Body of pancreas (tissue), 4 donors: ENCODE results near the gene CEP164. TPM values are rescaled to one million over a fixed set of nuclear protein-coding genes. Genes with fewer than 3 reads are reported as not detected.

Experiments
- ATAC-seq: fragments of 150-250 bp; one replicate; pipeline ENCODE4 v1.9.1; 2016
- DNase-seq, 4 donors: peaks; one replicate each; pipeline ENCODE4 v3.0.0-alpha.2; 2019
- H3K27ac ChIP-seq, 4 donors: fragments of 200-600 bp; sonication (generic); 1 replicate in 3 of 4; 2 replicates in 1 of 4; pipeline versions ENCODE4 v1.5.1 to v1.6.1; 2016 to 2019; ENCODE audit warnings: mild to moderate bottlenecking in 1 of 4, mixed read lengths in 1 of 4, moderate library complexity in 1 of 4
- H3K27me3 ChIP-seq, 2 donors: fragments of 200-600 bp; sonication (generic); one replicate each; pipeline ENCODE4 v1.6.0; 2016; ENCODE audit warnings: mild to moderate bottlenecking in 1 of 2
- H3K36me3 ChIP-seq, 2 donors: fragments of 200-600 bp; sonication (generic); replicated peaks in 1 of 2; 2 replicates each; pipeline ENCODE4 v1.5.1; 2016; ENCODE audit warnings: low read depth in 2 of 2; ENCODE audit not compliant: insufficient read depth in 1 of 2
- H3K4me1 ChIP-seq: fragments of 200-600 bp; sonication (generic); one replicate; pipeline ENCODE4 v1.6.0; 2016
- H3K4me3 ChIP-seq, 2 donors: fragments of 200-600 bp; sonication (generic); 1 replicate in 1 of 2; 2 replicates in 1 of 2; pipeline ENCODE4 v1.5.1; 2016 to 2019
- H3K9me3 ChIP-seq, 3 donors: fragments of 200-600 bp; sonication (generic); 1 replicate in 2 of 3; 2 replicates in 1 of 3; pipeline ENCODE4 v1.5.1; 2016
- POLR2A ChIP-seq, 3 donors: fragments of 450-650 bp; IDR thresholded peaks; one replicate each; pipeline ENCODE4 v1.6.1; 2016; ENCODE audit warnings: antibody characterized with exemption in 3 of 3, mild to moderate bottlenecking in 2 of 3
- WGBS, 2 donors: methylation state at CpG; one replicate each; pipeline ENCODE4 v1.1.5; 2017; 5-methylcytosine and 5-hydroxymethylcytosine counted together
- intact Hi-C: fragments of 100-400 bp; cut with DNase I; formaldehyde crosslinking; loops from one replicate; pipeline ENCODE4 v1.15.1; 2023
- total RNA-seq, 2 donors: library from RNA; depleted of rRNA; stranded (reverse); fragments of >200 nt; gene quantifications; one replicate each; pipeline ENCODE4 v1.1.0, GENCODE V29; 2016
- TF ChIP-seq, protein P1 (sequence below), 7 experiments: fragments of 450-650 bp in 4 of 7; fragments of 200-600 bp in 3 of 7; sonication (generic) in 3 of 7; IDR thresholded peaks; one replicate each; pipeline ENCODE4 v1.5.1; 2016 to 2019; ENCODE audit warnings: antibody characterized with exemption in 7 of 7

The CEP164 gene
- total RNA-seq, 2 donors from 2014 or later, result 29.1 to 45.8 TPM

DNA sequence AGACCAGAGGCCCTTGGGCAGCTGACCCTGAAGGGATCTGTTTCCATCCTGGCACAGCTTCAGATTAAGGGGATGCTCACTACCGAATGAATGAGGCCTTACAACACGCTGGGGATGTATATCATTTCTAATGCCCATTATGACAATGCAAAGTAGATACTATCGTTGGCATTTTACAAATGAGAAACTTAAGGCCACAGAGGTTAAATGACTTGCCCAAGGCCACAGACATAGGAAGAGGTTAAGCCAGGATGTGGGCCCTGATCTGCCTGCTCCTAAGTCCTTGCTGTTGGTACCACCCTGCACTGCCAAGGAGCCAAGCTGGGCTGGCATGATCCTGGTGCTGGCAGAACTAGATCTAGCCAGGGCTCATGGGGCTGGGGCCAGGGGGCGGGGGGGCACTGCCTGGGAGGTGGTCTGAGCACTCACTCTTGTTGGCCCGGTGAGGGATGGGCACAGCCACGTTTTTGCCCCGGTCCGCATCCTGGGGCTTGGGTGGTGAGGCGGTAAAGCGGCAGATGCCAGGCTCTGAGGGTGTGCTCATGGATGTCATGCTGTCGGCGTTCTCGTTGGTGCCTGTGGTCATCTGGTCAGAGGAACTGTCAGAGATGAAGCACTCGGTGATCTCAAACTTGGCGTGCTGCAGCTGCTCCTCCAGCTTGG, 102.8 kb downstream of the CEP164 start:
- intact Hi-C loops, result no loop called here
- TF ChIP-seq POLR2A (IDR thresholded peaks at IDR 0.05), result no peak
- TF ChIP-seq, protein P1, sequence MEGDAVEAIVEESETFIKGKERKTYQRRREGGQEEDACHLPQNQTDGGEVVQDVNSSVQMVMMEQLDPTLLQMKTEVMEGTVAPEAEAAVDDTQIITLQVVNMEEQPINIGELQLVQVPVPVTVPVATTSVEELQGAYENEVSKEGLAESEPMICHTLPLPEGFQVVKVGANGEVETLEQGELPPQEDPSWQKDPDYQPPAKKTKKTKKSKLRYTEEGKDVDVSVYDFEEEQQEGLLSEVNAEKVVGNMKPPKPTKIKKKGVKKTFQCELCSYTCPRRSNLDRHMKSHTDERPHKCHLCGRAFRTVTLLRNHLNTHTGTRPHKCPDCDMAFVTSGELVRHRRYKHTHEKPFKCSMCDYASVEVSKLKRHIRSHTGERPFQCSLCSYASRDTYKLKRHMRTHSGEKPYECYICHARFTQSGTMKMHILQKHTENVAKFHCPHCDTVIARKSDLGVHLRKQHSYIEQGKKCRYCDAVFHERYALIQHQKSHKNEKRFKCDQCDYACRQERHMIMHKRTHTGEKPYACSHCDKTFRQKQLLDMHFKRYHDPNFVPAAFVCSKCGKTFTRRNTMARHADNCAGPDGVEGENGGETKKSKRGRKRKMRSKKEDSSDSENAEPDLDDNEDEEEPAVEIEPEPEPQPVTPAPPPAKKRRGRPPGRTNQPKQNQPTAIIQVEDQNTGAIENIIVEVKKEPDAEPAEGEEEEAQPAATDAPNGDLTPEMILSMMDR (IDR thresholded peaks at IDR 0.05), result no peak
- no peak overlapping the region for H3K27ac ChIP-seq
- H3K27me3 ChIP-seq, result no peaks in the 10 kb centered on the region
- DNase-seq (no peak), ATAC-seq (no peak)
- H3K36me3 ChIP-seq, result no peaks in the 10 kb centered on the region
- no peak overlapping the region for H3K4me3 ChIP-seq
- no peaks in the 10 kb centered on the region for H3K9me3 ChIP-seq
- 88 to 89% methylated on average over 7 to 14 of the region's 15 CpGs for WGBS, 2 donors
- no peaks in the 10 kb centered on the region for H3K4me1 ChIP-seq

DNA sequence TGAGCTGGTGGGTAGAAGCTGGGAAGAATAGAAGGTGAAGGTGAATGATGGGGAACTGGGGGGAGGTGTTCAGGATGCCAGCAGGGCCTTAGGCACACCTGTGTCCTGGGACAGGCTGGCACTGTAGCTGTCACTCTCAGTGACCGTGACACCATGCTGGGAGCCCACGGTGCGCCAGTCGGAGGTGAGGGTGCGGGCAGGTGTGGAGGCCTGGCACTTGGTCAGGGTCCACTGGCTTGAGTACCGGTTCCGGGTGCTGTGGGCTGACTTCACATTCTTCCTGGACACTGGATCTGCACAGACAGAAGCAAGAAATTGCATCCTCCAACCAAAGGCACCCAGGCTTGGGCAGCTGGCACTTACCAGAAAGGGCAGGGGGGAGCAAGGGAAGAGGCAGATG, 103.8 kb downstream of the CEP164 start:
- Histone ChIP-seq H3K4me3 (no peak overlapping the region), H3K27me3 (no peaks in the 10 kb centered on the region), H3K9me3 (no peaks in the 10 kb centered on the region), H3K27ac (no peak overlapping the region), H3K36me3 (no peaks in the 10 kb centered on the region), H3K4me1 (no peaks in the 10 kb centered on the region)
- DNase-seq (no peak), ATAC-seq (no peak)
- intact Hi-C loops, result no loop called here
- TF ChIP-seq POLR2A (IDR thresholded peaks at IDR 0.05), result no peak
- TF ChIP-seq, protein P1 (IDR thresholded peaks at IDR 0.05), result no peak
- WGBS, 2 donors, result 96 to 98% methylated on average over 7 of the region's 7 CpGs

DNA sequence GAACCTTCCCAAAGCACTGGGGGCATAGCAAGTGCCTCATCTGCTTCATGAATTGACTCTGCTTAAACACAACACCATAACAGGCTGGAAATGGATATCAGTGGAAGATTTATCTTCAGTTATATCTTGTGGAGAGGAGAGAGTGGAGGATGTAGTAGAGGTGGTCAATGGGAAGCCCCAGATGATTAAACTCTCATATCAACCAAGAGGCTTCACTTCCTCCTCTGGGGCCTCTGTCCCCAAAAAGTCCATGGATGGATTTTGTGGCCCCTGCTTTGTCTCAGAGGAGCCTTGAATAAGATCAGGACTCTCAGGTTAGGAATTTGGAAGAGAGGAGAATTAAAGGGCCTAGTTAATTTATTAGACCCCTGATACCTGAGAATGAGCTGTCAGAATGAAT, 106.1 kb downstream of the CEP164 start:
- no peak for DNase-seq
- no peak for ATAC-seq
- Histone ChIP-seq H3K27ac (no peak overlapping the region), H3K4me1 (no peaks in the 10 kb centered on the region), H3K4me3 (no peak overlapping the region), H3K36me3 (no peaks in the 10 kb centered on the region), H3K27me3 (no peaks in the 10 kb centered on the region), H3K9me3 (no peaks in the 10 kb centered on the region)
- intact Hi-C loops, result no loop called here
- TF ChIP-seq, protein P1 (IDR thresholded peaks at IDR 0.05), result no peak
- TF ChIP-seq POLR2A (IDR thresholded peaks at IDR 0.05), result no peak

DNA sequence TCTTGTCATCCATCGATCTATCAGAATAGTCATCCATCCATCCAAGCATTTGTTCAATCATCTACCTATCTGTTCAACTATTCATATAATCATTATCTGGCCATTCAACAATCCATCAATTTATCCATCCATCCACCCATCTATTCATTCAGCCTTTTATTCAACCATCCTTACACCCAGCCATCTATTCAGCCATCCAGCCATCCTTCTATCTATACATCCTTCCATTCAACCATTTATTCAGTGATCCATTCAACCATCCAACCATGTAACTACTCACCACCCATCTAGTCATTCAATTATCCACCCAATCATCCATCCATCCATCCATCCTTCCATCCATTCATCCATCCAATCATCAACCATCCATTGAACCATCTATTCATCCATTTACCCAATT, 106.8 kb downstream of the CEP164 start:
- ATAC-seq, result no peak
- Histone ChIP-seq H3K27me3 (no peaks in the 10 kb centered on the region), H3K9me3 (no peaks in the 10 kb centered on the region), H3K4me1 (no peaks in the 10 kb centered on the region), H3K4me3 (no peak overlapping the region), H3K36me3 (no peaks in the 10 kb centered on the region), H3K27ac (no peak overlapping the region)
- TF ChIP-seq, protein P1 (IDR thresholded peaks at IDR 0.05), result no peak
- no peak for TF ChIP-seq POLR2A (IDR thresholded peaks at IDR 0.05)
- 77 to 91% methylated on average over 1 of the region's 1 CpG for WGBS, 2 donors
- intact Hi-C loops, result no loop called here
- no peak for DNase-seq

DNA sequence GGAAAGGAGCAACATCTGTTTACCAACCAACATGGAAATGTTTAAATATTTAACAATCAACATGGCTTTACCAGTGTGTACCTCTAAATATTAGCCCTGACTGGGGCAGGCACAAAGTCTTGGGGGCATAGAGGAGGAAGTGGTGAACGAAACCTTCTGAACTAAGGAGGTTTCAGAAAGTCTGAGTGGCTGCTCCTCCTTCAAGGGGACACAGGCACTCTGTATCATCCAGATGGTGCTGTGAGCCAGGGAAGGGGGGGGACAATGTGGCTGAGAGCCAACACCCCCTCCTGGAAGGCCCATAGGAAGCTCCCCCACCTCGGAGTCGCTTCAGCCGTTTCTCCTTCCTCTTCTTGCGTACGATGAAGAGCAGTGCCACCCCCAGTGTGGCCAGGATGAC, 107.7 kb downstream of the CEP164 start:
- Histone ChIP-seq H3K9me3 (no peaks in the 10 kb centered on the region), H3K36me3 (no peaks in the 10 kb centered on the region), H3K4me3 (no peak overlapping the region), H3K27ac (no peak overlapping the region), H3K4me1 (no peaks in the 10 kb centered on the region), H3K27me3 (no peaks in the 10 kb centered on the region)
- ATAC-seq, result no peak
- WGBS, 2 donors, result 60 to 73% methylated on average over 6 of the region's 6 CpGs
- no peak for DNase-seq
- TF ChIP-seq POLR2A (IDR thresholded peaks at IDR 0.05), result no peak
- TF ChIP-seq, protein P1 (IDR thresholded peaks at IDR 0.05), result no peak
- intact Hi-C loops, result no loop called here
